ENCODE data around the gene AP1M1. TPM values are rescaled to one million over a fixed set of nuclear protein-coding genes. Genes with fewer than 3 reads are reported as not detected.
A peak's percentile ranks its signal among the peaks of the same experiment; 100 is the strongest.

Gene AP1M1
- total and polyA plus RNA-seq, 9 donors: 33.2 to 56.0 (median 47.5) TPM

DNA sequence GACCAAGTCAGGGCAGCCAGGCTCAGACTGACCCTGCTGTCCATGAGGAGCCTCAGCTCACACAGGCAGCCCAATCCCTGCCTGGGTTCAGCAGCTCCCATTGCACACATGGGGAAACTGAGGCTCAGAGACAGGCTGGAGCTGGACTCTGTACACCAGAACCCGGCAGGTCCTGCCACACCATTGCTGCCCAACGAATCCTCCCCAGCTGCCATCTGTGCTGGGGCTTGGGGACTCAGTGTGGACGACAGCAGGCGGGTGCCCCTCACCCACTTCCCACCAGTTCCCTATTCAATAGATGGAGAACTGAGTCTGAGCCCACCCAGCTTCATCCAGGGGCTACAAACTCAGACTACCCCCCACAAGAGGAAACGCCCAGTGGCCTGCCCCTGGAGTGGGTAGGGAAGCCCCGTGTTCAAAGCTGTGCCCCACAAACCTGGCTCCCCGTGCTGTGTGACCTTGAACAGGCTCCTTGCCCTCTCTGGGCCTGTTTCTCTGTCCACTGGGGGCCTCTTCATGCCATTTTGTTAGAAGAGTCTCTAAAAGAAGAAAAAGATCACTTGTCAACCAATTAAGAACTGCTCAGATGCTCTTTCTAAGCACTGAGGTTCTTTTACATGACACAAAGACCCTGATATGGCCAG lies 50.8 kb downstream of the AP1M1 start:
- Histone ChIP-seq H3K4me3 (ENCODE audit: low read length) (no peak overlapping the region), H3K27me3 (ENCODE audit: control insufficient read depth, insufficient read depth, low read length) (no peaks in the 10 kb centered on the region)

DNA sequence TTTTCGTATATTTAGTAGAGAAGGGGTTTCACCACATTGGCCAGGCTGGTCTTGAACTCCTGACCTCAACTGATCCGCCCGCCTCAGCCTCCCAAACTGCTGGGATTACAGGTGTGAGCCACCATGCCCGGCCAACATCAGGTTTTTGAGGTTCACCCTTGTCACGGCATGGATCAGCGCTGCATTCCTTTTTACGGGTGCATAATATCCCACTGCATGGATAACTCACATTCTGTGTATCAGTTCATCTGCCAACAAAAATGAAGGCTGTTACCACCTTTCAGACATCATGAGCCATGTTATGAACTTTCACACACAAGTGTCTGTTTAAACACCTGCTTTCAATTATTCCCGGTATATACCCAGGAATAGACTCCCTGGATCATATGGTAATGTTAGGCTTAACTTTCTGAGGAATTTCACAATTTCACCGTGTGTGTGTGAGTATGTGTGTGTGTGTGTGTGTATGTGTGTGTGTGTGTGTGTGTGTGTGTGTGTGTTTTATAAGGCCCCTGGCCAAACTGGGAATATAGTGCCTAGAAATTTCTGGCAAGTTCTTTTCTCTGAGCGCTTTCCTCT lies 52.2 kb downstream of the AP1M1 start:
- 81% methylated on average over 7 of the region's 10 CpGs for WGBS (ENCODE audit: insufficient coverage)
- DNase-seq: peak; percentile 52
- H3K9me3 ChIP-seq (replicated peaks; ENCODE audit: control insufficient read depth, low read depth, low read length): no peaks in the 10 kb centered on the region
- no peak overlapping the region for H3K4me3 ChIP-seq (ENCODE audit: low read length)
- H3K27me3 ChIP-seq (ENCODE audit: control insufficient read depth, insufficient read depth, low read length): no peaks in the 10 kb centered on the region
- no peaks in the 10 kb centered on the region for H3K36me3 ChIP-seq (ENCODE audit: control insufficient read depth, insufficient read depth, low read length)
- H3K27ac ChIP-seq (ENCODE audit: low read length): no peak overlapping the region
- peaks cover 9% of the 10 kb centered on the region for H3K4me1 ChIP-seq (ENCODE audit: control insufficient read depth, insufficient read depth, low read length)

More for the DNA sequence above, 50.8 kb downstream of the AP1M1 start:
- DNase-seq: no peak
- Histone ChIP-seq H3K36me3 (ENCODE audit: control insufficient read depth, insufficient read depth, low read length) (no peaks in the 10 kb centered on the region), H3K27ac (ENCODE audit: low read length) (no peak overlapping the region), H3K4me1 (ENCODE audit: control insufficient read depth, insufficient read depth, low read length) (peaks cover 6% of the 10 kb centered on the region), H3K9me3 (replicated peaks; ENCODE audit: control insufficient read depth, low read depth, low read length) (no peaks in the 10 kb centered on the region)
- 68% methylated on average over 7 of the region's 7 CpGs for WGBS (ENCODE audit: insufficient coverage)

DNA sequence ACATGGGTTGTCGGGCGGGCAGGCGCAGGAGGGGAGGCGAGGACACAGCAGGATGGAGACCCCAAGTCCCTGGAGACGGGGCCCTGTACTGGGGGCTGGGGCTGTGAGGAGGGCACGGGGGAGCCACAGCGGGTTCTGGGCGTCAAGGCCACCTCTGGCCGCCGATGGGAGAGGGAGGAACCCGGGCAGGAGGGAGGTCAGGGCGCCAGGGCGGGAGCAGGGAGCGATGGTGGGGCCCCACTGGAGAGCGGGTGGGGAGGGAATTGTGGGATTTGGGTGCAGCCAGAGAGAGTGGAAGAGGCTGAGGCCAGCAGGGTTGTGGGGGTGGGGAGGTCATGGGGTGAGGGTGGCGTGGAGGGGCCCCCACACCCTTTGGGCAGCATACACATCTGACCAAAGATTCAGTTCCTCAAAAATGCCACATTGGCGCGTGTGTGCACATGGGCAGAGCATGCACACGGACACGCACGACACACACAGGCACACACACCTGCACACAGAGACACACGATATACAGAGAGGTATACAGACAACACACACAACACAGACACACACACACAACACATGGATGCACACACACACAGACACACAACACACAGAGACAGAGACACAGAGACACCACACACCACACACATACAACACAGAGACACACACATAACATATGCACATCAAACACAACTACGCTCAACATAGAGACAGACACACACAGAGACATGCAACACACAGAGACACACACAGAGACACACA lies 54.9 kb downstream of the AP1M1 start:
- H3K9me3 ChIP-seq (replicated peaks; ENCODE audit: control insufficient read depth, low read depth, low read length): no peaks in the 10 kb centered on the region
- DNase-seq: peak; percentile 69
- H3K27me3 ChIP-seq (ENCODE audit: control insufficient read depth, insufficient read depth, low read length): no peaks in the 10 kb centered on the region
- H3K4me3 ChIP-seq (ENCODE audit: low read length): no peak overlapping the region
- H3K36me3 ChIP-seq (ENCODE audit: control insufficient read depth, insufficient read depth, low read length): no peaks in the 10 kb centered on the region
- peaks cover 7% of the 10 kb centered on the region for H3K4me1 ChIP-seq (ENCODE audit: control insufficient read depth, insufficient read depth, low read length)
- 79% methylated on average over 22 of the region's 23 CpGs for WGBS (ENCODE audit: insufficient coverage)
- H3K27ac ChIP-seq (ENCODE audit: low read length): no peak overlapping the region

DNA sequence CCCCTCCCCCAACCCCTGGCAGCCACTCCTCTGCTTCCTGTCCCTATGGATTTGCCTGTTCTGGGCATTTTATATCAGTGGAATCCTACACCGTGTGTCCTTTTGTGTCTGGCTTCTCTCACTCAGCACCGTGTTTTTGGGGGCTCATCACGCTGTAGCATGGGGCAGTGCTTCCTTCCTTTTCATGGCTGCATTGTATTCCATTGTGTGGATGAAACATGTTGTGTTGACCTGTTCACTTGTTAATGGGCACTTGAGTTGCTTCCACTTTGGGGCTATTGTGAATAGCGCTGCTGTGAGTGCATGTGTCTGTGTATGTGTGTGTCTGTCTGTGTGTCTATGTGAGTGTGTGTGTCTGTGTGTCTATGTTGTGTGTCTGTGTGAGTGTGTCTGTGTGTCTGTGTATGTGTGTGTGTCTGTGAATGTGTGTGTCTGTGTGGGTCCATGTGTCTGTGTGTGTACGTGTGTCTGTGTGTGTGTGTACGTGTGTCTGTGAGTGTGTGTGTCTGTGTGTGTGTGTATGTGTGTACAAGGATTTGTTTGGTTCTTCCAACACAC lies 57.2 kb downstream of the AP1M1 start:
- Histone ChIP-seq H3K4me3 (ENCODE audit: low read length) (no peak overlapping the region), H3K36me3 (ENCODE audit: control insufficient read depth, insufficient read depth, low read length) (no peaks in the 10 kb centered on the region), H3K27ac (ENCODE audit: low read length) (no peak overlapping the region), H3K4me1 (ENCODE audit: control insufficient read depth, insufficient read depth, low read length) (peaks cover 22% of the 10 kb centered on the region), H3K9me3 (replicated peaks; ENCODE audit: control insufficient read depth, low read depth, low read length) (no peaks in the 10 kb centered on the region), H3K27me3 (ENCODE audit: control insufficient read depth, insufficient read depth, low read length) (no peaks in the 10 kb centered on the region)
- no peak for DNase-seq
- WGBS (ENCODE audit: insufficient coverage): 71% methylated on average over 4 of the region's 6 CpGs

DNA sequence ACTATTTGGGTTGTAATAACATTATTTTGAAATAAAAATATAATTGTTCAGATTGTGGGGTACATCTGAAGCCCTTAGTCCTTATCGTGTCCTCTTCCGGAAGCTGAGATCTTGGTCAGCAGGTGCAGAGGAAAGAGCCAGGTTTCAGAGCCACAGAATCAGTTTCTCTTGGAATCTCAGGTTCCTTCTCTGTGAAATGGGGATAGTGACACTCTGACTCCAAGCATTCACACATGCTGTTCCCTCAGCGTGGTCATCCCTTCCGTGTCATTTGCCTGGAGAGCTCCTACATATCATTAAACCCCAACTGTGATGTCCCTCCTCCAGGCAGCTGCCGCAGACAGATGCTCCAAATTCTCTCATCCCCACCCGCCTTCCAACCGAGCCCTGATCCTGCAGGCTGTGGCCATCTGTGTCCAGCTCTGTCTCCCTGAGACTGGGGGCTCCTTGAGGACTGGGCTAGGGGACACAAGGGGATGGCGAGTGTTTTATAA lies 59.8 kb downstream of the AP1M1 start:
- H3K27ac ChIP-seq (ENCODE audit: low read length): peak overlapping the region; percentile 7
- no peaks in the 10 kb centered on the region for H3K9me3 ChIP-seq (replicated peaks; ENCODE audit: control insufficient read depth, low read depth, low read length)
- no peaks in the 10 kb centered on the region for H3K27me3 ChIP-seq (ENCODE audit: control insufficient read depth, insufficient read depth, low read length)
- H3K4me3 ChIP-seq (ENCODE audit: low read length): no peak overlapping the region
- no peaks in the 10 kb centered on the region for H3K36me3 ChIP-seq (ENCODE audit: control insufficient read depth, insufficient read depth, low read length)
- peaks cover 25% of the 10 kb centered on the region for H3K4me1 ChIP-seq (ENCODE audit: control insufficient read depth, insufficient read depth, low read length)
- WGBS (ENCODE audit: insufficient coverage): 93% methylated on average over 5 of the region's 8 CpGs
- no peak for DNase-seq

DNA sequence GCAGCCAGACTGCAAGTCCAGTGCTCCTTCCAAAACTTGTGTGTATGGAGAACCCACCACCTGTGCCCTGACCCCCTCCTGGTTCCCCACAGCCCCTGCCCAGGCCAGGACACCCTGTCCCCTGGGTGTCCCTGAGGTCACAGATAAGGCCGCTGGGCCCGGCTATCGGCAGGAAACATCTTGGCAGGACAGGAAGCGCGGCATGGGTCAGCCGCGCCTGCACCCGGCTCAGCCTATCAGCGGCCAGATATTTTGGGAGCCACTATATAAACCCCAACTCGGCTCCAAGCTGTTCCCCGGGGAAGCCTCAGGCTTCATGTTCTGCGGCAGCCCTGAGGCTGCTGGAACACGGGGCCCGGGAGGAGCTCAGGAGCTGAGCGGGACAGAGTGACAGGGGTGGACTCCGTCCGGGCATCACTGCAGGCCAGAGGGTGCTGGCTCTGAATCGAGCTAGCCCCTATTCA lies 60.8 kb downstream of the AP1M1 start:
- DNase-seq: peak; percentile 83
- Histone ChIP-seq H3K4me3 (ENCODE audit: low read length) (no peak overlapping the region), H3K4me1 (ENCODE audit: control insufficient read depth, insufficient read depth, low read length) (peaks cover 25% of the 10 kb centered on the region)

DNA sequence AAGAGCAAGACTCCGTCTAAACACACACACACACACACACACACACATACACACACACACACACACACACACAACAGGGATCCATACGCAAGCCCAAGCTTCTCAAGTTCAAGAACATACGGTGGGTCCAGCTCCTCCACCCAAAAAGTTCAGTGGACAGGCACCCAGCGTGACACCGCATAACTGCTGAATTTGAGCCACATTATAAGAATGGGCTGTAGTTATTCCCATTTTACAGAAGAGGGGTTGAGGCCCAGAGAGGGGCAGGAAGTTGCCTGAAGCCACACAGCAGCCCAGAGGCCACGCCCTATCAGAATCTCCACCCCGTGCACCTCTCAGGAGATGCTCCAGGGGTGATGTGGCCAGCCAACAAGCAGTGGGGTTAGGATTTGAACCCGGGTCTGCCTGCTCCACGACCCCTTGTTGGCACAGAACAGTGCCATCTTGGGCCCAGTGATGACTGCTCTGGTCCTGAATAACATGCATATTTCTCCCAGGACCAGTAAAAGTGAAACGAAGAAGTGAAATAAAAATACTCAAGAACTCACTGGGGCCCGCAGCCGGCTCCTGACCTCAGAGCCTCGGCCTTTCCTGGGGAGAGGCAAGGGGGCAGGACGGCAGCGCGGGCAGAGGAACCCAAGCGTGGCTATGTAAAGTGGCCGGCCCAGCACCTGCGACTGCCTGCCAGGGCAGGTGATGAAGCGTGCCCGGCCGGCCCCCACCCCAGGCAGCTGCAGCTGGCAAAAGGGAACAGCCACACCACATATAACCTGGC lies 61.9 kb downstream of the AP1M1 start:
- 73% methylated on average over 18 of the region's 22 CpGs for WGBS (ENCODE audit: insufficient coverage)
- Histone ChIP-seq H3K36me3 (ENCODE audit: control insufficient read depth, insufficient read depth, low read length) (no peaks in the 10 kb centered on the region), H3K9me3 (replicated peaks; ENCODE audit: control insufficient read depth, low read depth, low read length) (no peaks in the 10 kb centered on the region), H3K4me3 (ENCODE audit: low read length) (no peak overlapping the region), H3K4me1 (ENCODE audit: control insufficient read depth, insufficient read depth, low read length) (peaks cover 21% of the 10 kb centered on the region), H3K27me3 (ENCODE audit: control insufficient read depth, insufficient read depth, low read length) (no peaks in the 10 kb centered on the region), H3K27ac (ENCODE audit: low read length) (peak overlapping the region; percentile 90)
- peak; percentile 49 for DNase-seq

More for the DNA sequence above, 60.8 kb downstream of the AP1M1 start:
- Histone ChIP-seq H3K9me3 (replicated peaks; ENCODE audit: control insufficient read depth, low read depth, low read length) (no peaks in the 10 kb centered on the region), H3K27me3 (ENCODE audit: control insufficient read depth, insufficient read depth, low read length) (no peaks in the 10 kb centered on the region), H3K27ac (ENCODE audit: low read length) (peak overlapping the region; percentile 90), H3K36me3 (ENCODE audit: control insufficient read depth, insufficient read depth, low read length) (no peaks in the 10 kb centered on the region)
- WGBS (ENCODE audit: insufficient coverage): 42% methylated on average over 16 of the region's 18 CpGs

DNA sequence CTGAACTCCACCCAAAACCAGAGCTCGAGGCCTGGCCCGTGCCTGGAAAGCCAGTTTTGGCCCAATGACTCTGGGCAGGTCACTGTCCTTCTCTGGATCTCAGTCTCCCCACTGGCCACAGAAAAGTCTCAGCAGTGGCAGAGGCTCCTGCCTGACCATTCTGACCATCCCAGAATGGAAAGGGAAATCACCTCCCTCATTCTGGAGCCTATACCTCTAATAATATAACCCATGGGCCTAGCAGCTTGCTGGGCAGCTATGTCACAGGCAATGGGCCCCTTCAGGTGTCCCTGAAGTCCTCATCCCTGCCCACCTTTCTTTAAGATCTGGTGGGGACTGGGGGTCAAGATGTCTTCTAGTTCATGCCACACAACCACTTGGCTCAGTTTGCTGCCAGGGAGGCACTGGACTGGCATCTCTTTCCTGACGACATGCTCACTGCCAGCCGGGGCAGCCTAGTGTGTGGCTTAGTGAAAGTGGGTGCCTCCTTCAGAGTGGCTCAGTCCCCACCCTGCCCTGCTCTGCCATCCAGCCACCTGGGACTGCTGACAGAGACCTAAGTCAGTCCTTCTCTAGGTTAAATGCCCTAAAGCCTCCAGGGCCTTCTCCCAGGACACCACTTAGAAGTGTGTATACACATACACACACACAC lies 62.6 kb downstream of the AP1M1 start:
- no peak for DNase-seq
- no peaks in the 10 kb centered on the region for H3K36me3 ChIP-seq (ENCODE audit: control insufficient read depth, insufficient read depth, low read length)
- H3K27me3 ChIP-seq (ENCODE audit: control insufficient read depth, insufficient read depth, low read length): no peaks in the 10 kb centered on the region
- no peak overlapping the region for H3K27ac ChIP-seq (ENCODE audit: low read length)
- H3K4me3 ChIP-seq (ENCODE audit: low read length): no peak overlapping the region
- peaks cover 21% of the 10 kb centered on the region for H3K4me1 ChIP-seq (ENCODE audit: control insufficient read depth, insufficient read depth, low read length)
- 90% methylated on average over 2 of the region's 4 CpGs for WGBS (ENCODE audit: insufficient coverage)
- H3K9me3 ChIP-seq (replicated peaks; ENCODE audit: control insufficient read depth, low read depth, low read length): no peaks in the 10 kb centered on the region

DNA sequence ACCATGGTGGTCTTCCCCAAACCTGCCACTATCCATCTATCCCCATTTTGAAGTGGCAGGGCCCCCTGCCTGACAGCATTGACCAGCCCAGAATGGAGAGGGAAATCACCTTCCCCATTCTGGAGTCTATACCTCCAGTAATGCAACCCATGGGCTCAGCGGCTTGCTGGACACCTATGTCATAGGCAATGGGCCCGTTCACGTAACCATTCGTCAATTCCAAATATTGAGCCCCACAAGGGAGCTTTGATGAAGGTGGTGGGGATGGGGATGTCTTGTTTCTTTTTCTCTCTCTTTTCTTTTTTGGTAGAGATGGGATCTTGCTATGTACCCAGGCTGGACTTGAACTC lies 63.1 kb downstream of the AP1M1 start:
- peaks cover 21% of the 10 kb centered on the region for H3K4me1 ChIP-seq (ENCODE audit: control insufficient read depth, insufficient read depth, low read length)
- no peak overlapping the region for H3K27ac ChIP-seq (ENCODE audit: low read length)
- whole genome bisulfite sequencing (ENCODE audit: insufficient coverage): no CpG with 5 or more reads among the region's 4 CpGs
- no peaks in the 10 kb centered on the region for H3K9me3 ChIP-seq (replicated peaks; ENCODE audit: control insufficient read depth, low read depth, low read length)
- no peak for DNase-seq
- H3K36me3 ChIP-seq (ENCODE audit: control insufficient read depth, insufficient read depth, low read length): no peaks in the 10 kb centered on the region
- H3K4me3 ChIP-seq (ENCODE audit: low read length): no peak overlapping the region
- no peaks in the 10 kb centered on the region for H3K27me3 ChIP-seq (ENCODE audit: control insufficient read depth, insufficient read depth, low read length)
